Measurements from ENCODE around the gene DDC.
"Not testable (repeated sequence)": the region's sequence is repeated elsewhere in the genome, so short reads cannot be mapped to it uniquely, and the experiment has no call there.

DNA sequence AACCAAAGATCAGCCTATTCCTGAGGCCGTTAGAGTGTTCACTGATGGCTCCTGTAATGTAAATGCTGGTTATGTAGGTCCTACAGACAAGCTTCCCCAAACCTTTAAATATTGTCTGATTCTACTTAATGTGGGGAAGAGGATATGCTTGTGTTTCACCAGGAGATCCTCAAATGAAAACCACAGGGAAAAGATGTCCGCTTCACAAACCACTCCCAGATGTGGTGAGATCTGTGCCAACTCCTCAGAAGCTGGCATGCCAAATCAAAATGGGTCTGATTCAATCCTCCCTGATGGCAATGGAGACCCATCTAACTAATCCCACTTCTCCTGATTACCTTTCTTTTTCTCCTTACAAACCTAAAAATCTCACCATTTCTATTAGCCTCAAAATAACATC lies 15.5 kb upstream of the DDC start:
- TF ChIP-seq EZH2phosphoT487 (IDR thresholded peaks at IDR 0.05; ENCODE audit: borderline replicate concordance); FOSL1 (IDR thresholded peaks at IDR 0.05; ENCODE audit: low read depth); EZH2 (IDR thresholded peaks at IDR 0.05); SP1 (IDR thresholded peaks at IDR 0.05; ENCODE audit: low read depth); POLR2AphosphoS5 (IDR thresholded peaks at IDR 0.05; ENCODE audit: low read depth, low read length); RAD21 (IDR thresholded peaks at IDR 0.05; ENCODE audit: low read depth); YY1 (IDR thresholded peaks at IDR 0.05; ENCODE audit: extremely low read depth, insufficient replicate concordance, low read depth, low read length); ZNF274 (IDR thresholded peaks at IDR 0.05; ENCODE audit: low read depth, low read length); POLR2A (IDR thresholded peaks at IDR 0.05; ENCODE audit: borderline replicate concordance, extremely low read depth, insufficient read depth, insufficient read length): not testable (repeated sequence)
- TF ChIP-seq, protein P1, sequence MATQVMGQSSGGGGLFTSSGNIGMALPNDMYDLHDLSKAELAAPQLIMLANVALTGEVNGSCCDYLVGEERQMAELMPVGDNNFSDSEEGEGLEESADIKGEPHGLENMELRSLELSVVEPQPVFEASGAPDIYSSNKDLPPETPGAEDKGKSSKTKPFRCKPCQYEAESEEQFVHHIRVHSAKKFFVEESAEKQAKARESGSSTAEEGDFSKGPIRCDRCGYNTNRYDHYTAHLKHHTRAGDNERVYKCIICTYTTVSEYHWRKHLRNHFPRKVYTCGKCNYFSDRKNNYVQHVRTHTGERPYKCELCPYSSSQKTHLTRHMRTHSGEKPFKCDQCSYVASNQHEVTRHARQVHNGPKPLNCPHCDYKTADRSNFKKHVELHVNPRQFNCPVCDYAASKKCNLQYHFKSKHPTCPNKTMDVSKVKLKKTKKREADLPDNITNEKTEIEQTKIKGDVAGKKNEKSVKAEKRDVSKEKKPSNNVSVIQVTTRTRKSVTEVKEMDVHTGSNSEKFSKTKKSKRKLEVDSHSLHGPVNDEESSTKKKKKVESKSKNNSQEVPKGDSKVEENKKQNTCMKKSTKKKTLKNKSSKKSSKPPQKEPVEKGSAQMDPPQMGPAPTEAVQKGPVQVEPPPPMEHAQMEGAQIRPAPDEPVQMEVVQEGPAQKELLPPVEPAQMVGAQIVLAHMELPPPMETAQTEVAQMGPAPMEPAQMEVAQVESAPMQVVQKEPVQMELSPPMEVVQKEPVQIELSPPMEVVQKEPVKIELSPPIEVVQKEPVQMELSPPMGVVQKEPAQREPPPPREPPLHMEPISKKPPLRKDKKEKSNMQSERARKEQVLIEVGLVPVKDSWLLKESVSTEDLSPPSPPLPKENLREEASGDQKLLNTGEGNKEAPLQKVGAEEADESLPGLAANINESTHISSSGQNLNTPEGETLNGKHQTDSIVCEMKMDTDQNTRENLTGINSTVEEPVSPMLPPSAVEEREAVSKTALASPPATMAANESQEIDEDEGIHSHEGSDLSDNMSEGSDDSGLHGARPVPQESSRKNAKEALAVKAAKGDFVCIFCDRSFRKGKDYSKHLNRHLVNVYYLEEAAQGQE (IDR thresholded peaks at IDR 0.05; ENCODE audit: low read depth): not testable (repeated sequence)
- TF ChIP-seq, protein P2, sequence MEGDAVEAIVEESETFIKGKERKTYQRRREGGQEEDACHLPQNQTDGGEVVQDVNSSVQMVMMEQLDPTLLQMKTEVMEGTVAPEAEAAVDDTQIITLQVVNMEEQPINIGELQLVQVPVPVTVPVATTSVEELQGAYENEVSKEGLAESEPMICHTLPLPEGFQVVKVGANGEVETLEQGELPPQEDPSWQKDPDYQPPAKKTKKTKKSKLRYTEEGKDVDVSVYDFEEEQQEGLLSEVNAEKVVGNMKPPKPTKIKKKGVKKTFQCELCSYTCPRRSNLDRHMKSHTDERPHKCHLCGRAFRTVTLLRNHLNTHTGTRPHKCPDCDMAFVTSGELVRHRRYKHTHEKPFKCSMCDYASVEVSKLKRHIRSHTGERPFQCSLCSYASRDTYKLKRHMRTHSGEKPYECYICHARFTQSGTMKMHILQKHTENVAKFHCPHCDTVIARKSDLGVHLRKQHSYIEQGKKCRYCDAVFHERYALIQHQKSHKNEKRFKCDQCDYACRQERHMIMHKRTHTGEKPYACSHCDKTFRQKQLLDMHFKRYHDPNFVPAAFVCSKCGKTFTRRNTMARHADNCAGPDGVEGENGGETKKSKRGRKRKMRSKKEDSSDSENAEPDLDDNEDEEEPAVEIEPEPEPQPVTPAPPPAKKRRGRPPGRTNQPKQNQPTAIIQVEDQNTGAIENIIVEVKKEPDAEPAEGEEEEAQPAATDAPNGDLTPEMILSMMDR (IDR thresholded peaks at IDR 0.05 in 2 of 3, conservative IDR thresholded peaks at IDR 0.05 in 1 of 3; ENCODE audit: borderline replicate concordance in 1 of 3, insufficient read depth in 1 of 3, low read depth in 2 of 3, low read length in 2 of 3): not testable (repeated sequence)
- TF ChIP-seq, protein P3, sequence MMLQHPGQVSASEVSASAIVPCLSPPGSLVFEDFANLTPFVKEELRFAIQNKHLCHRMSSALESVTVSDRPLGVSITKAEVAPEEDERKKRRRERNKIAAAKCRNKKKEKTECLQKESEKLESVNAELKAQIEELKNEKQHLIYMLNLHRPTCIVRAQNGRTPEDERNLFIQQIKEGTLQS (IDR thresholded peaks at IDR 0.05): not testable (repeated sequence)
- TF ChIP-seq, protein P4, sequence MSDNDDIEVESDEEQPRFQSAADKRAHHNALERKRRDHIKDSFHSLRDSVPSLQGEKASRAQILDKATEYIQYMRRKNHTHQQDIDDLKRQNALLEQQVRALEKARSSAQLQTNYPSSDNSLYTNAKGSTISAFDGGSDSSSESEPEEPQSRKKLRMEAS (IDR thresholded peaks at IDR 0.05): not testable (repeated sequence)

Measured in HCT116 (cell line).